CD4-positive, alpha-beta memory T cell (primary cell): ENCODE results near the gene MEGF9. TPM values are rescaled to one million over a fixed set of nuclear protein-coding genes. Genes with fewer than 3 reads are reported as not detected.

Experiments
- CTCF ChIA-PET: fragments of 350-600 bp; sonication (Branson Sonifier 250); formaldehyde crosslinking; loops from one replicate; lab custom pipeline; 2021; ENCODE audit warnings: inconsistent platforms; ENCODE audit not compliant: partially characterized antibody; lab: Charles Lee
- POLR2A ChIA-PET: fragments of 350-600 bp; sonication (Branson Sonifier 250); formaldehyde crosslinking; loops from one replicate; lab custom pipeline; 2021; ENCODE audit not compliant: partially characterized antibody; lab: Charles Lee
- DNase-seq, 5 donors: peaks; one replicate each; pipeline versions ENCODE4 v3.0.0 to v3.0.0-alpha.2; 2020 to 2022; ENCODE audit warnings: mixed read lengths in 1 of 5
- H3K27ac ChIP-seq: one replicate; pipeline ENCODE4 v1.7.0; 2013; ENCODE audit warnings: low read depth, low read length
- H3K27me3 ChIP-seq: 2 replicates; pipeline ENCODE4 v1.7.0; 2013; ENCODE audit warnings: mild to moderate bottlenecking, low read length, moderate library complexity; ENCODE audit not compliant: insufficient read depth
- H3K36me3 ChIP-seq: 2 replicates; pipeline ENCODE4 v1.7.0; 2013; ENCODE audit warnings: mild to moderate bottlenecking, low read length, moderate library complexity; ENCODE audit not compliant: insufficient read depth
- H3K4me1 ChIP-seq: 2 replicates; pipeline ENCODE4 v1.7.0; 2013; ENCODE audit warnings: mild to moderate bottlenecking, low read length, moderate library complexity; ENCODE audit not compliant: insufficient read depth
- H3K4me3 ChIP-seq, 2 donors: one replicate each; pipeline ENCODE4 v1.7.0; 2013; ENCODE audit warnings: low read length in 2 of 2, mild to moderate bottlenecking in 1 of 2
- H3K9me3 ChIP-seq, 2 donors: one replicate each; pipeline ENCODE4 v1.7.0; 2013; ENCODE audit warnings: low read length in 2 of 2, control low read depth in 1 of 2; ENCODE audit not compliant: control insufficient read depth in 1 of 2
- H3K27ac Mint-ChIP-seq, 7 donors: one replicate each; pipeline ENCODE4 v1.8.0; 2020 to 2021; ENCODE audit warnings: mixed read lengths in 7 of 7, mild to moderate bottlenecking in 6 of 7, inconsistent platforms in 3 of 7, moderate library complexity in 3 of 7
- H3K27me3 Mint-ChIP-seq, 2 donors: one replicate each; pipeline ENCODE4 v1.8.0; 2020 to 2021; ENCODE audit warnings: mixed read lengths in 2 of 2
- H3K36me3 Mint-ChIP-seq, 2 donors: one replicate each; pipeline ENCODE4 v1.8.0; 2020 to 2021; ENCODE audit warnings: mixed read lengths in 2 of 2, inconsistent platforms in 1 of 2, mild to moderate bottlenecking in 1 of 2
- H3K4me1 Mint-ChIP-seq, 4 donors: one replicate each; pipeline ENCODE4 v1.8.0; 2020 to 2021; ENCODE audit warnings: mixed read lengths in 4 of 4, mild to moderate bottlenecking in 1 of 4
- H3K4me3 Mint-ChIP-seq, 8 donors: one replicate each; pipeline ENCODE4 v1.8.0; 2020 to 2021; ENCODE audit warnings: mixed read lengths in 8 of 8, mild to moderate bottlenecking in 7 of 8, moderate library complexity in 6 of 8, inconsistent platforms in 3 of 8
- H3K9me3 Mint-ChIP-seq, 8 donors: one replicate each; pipeline ENCODE4 v1.8.0; 2020 to 2021; ENCODE audit warnings: mixed read lengths in 8 of 8, mild to moderate bottlenecking in 5 of 8, inconsistent platforms in 3 of 8, moderate library complexity in 1 of 8
- intact Hi-C: fragments of 100-400 bp; cut with micrococcal nuclease; formaldehyde crosslinking; loops from one replicate; pipeline ENCODE4 v1.15.1; 2023
- polyA plus RNA-seq, 2 donors: library from polyadenylated mRNA; unstranded; fragments of 300-500 nt; fragmentation: Illumina TruSeq; gene quantifications; one replicate each; pipeline ENCODE4 v1.2.3, GENCODE V29; 2021
- total RNA-seq, 2 experiments: library from RNA; stranded (reverse); gene quantifications; one replicate each; pipeline ENCODE4 v1.2.3, GENCODE V29; 2021

MEGF9 gene
- total and polyA plus RNA-seq, 4 experiments from 2014 or later = 5.9 to 14.9 (median 10.5) TPM

GRCh38 chr9:120718316-120718715, 4.0 kb upstream of the MEGF9 start:
- no peaks in the 10 kb centered on the region for H3K36me3 ChIP-seq
- ChIA-PET CTCF (interaction anchor here (1.1 kb wide), 1 partner anchor 37 kb away, joined by 3 read pairs; no protein-coding TSS in a partner anchor), POLR2A (interaction anchor here (1.6 kb wide), 1 partner anchor 12 kb away, joined by 4 read pairs; no protein-coding TSS in a partner anchor)
- H3K27me3 ChIP-seq = no peaks in the 10 kb centered on the region
- peaks cover 11% of the 10 kb centered on the region for H3K4me1 ChIP-seq
- Mint-ChIP-seq H3K36me3 (peaks cover 0 to 3% of the 10 kb centered on the region in 2 donors), H3K27me3 (no peaks in the 10 kb centered on the region), H3K4me1 (peaks cover 3 to 6% (median 4%) of the 10 kb centered on the region in 4 donors), H3K9me3 (no peaks in the 10 kb centered on the region), H3K27ac (no peak overlapping the region), H3K4me3 (no peak overlapping the region)
- H3K4me3 ChIP-seq = no peak overlapping the region
- no peak for DNase-seq
- intact Hi-C loops = no loop called here
- H3K27ac ChIP-seq = no peak overlapping the region
- H3K9me3 ChIP-seq = no peaks in the 10 kb centered on the region

DNA sequence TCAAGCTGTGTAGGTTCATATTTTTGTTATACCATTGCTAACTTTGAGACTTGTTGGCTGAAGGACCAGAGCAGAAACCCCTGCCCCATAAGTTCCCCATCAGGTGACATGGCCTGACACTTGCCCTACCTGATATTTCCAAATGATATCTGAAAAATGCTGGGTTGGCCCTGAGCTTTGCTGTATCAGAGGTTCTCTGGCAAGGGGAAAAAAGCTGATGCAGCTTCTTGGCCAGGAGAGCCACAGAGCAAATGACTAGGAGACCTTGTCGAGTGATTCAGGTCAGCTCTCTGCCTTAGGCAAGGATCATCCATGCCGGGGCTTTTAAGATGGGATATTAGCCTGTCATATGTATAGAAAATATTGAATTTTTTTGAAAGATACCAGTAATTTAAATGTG, 2.9 kb upstream of the MEGF9 start:
- Mint-ChIP-seq H3K4me1 (peaks cover 14 to 18% (median 14%) of the 10 kb centered on the region in 4 donors), H3K36me3 (peaks cover 0 to 4% of the 10 kb centered on the region in 2 donors), H3K4me3 (no peak overlapping the region), H3K27me3 (no peaks in the 10 kb centered on the region), H3K9me3 (no peaks in the 10 kb centered on the region), H3K27ac (no peak overlapping the region)
- ChIA-PET CTCF (no interaction called here), POLR2A (interaction anchor here (1.0 to 1.6 kb wide), 2 partner anchors 11 to 74 kb away, joined by 3 to 4 read pairs; no protein-coding TSS in a partner anchor)
- no peaks in the 10 kb centered on the region for H3K36me3 ChIP-seq
- H3K27me3 ChIP-seq = no peaks in the 10 kb centered on the region
- intact Hi-C loops = no loop called here
- H3K4me1 ChIP-seq = peaks cover 23% of the 10 kb centered on the region
- H3K27ac ChIP-seq = no peak overlapping the region
- no peaks in the 10 kb centered on the region for H3K9me3 ChIP-seq
- H3K4me3 ChIP-seq = no peak overlapping the region
- no peak for DNase-seq

DNA sequence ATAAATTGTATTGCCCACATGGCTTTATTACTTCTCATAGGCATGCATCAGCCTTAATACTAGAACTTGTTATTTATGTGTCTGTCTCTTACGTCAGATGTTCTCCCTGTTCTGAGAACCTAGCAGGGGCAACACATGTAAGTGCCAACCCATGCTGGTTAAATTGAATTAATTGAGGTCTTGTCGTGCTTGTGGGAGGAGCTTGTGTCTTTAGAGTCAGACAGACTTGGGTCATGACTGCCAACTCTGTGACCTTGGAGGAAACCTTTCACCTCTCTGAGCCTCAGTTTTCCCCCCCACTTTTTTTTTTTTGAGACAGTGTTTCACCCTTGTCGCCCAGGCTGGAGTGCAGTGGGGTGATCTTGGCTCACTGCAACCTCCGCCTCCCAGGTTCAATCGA, 2.2 kb upstream of the MEGF9 start:
- H3K4me1 ChIP-seq = peaks cover 30% of the 10 kb centered on the region
- no peaks in the 10 kb centered on the region for H3K27me3 Mint-ChIP-seq
- no peak overlapping the region for H3K4me3 ChIP-seq
- no peaks in the 10 kb centered on the region for H3K9me3 Mint-ChIP-seq
- H3K27ac ChIP-seq = no peak overlapping the region
- no peaks in the 10 kb centered on the region for H3K27me3 ChIP-seq
- peaks cover 19 to 25% (median 21%) of the 10 kb centered on the region in 4 donors for H3K4me1 Mint-ChIP-seq
- H3K9me3 ChIP-seq = no peaks in the 10 kb centered on the region
- ChIA-PET CTCF (interaction anchor here (0.8 kb wide), 1 partner anchor 94 kb away, joined by 3 read pairs; no protein-coding TSS in a partner anchor), POLR2A (no interaction called here)
- H3K36me3 Mint-ChIP-seq = peaks cover 0 to 4% of the 10 kb centered on the region in 2 donors
- no peak for DNase-seq
- intact Hi-C loops = no loop called here
- peak overlapping the region in 5 of 8 donors; percentile 7 to 74 (median 33) for H3K4me3 Mint-ChIP-seq
- H3K36me3 ChIP-seq = no peaks in the 10 kb centered on the region
- H3K27ac Mint-ChIP-seq = peak overlapping the region in 2 of 7 donors; percentile 4 to 16

- peak overlapping the region; percentile 83 to 93 (median 85) for H3K4me3 Mint-ChIP-seq
- H3K36me3 Mint-ChIP-seq = peaks cover 0 to 4% of the 10 kb centered on the region in 2 donors
- POLR2A ChIA-PET = interaction anchor here (0.8 to 1.6 kb wide), 8 partner anchors 9 to 406 kb away, joined by 3 to 7 read pairs (median 4); partner anchors contain the start of genes CNTRL and FBXW2
- no peaks in the 10 kb centered on the region for H3K9me3 Mint-ChIP-seq
- CTCF ChIA-PET = interaction anchor here (0.8 to 1.0 kb wide), 2 partner anchors 93 to 97 kb away, joined by 3 read pairs; no protein-coding TSS in a partner anchor
- H3K4me1 Mint-ChIP-seq = peaks cover 24 to 35% (median 31%) of the 10 kb centered on the region in 4 donors
- H3K27me3 ChIP-seq = no peaks in the 10 kb centered on the region
- H3K27me3 Mint-ChIP-seq = no peaks in the 10 kb centered on the region
- intact Hi-C loops = loop anchor here (2.0 kb wide), 1 partner anchor 97 kb away; no protein-coding TSS in a partner anchor
- no peak for DNase-seq
- peak overlapping the region in 6 of 7 donors; percentile 16 to 93 (median 43) for H3K27ac Mint-ChIP-seq
- no peak overlapping the region for H3K4me3 ChIP-seq
- H3K9me3 ChIP-seq = no peaks in the 10 kb centered on the region
- peaks cover 40% of the 10 kb centered on the region for H3K4me1 ChIP-seq
- H3K36me3 ChIP-seq = no peaks in the 10 kb centered on the region
- H3K27ac ChIP-seq = peak overlapping the region; percentile 72
Measured at GRCh38 chr9:120715389-120715924, 1.2 kb upstream of the MEGF9 start.

DNA sequence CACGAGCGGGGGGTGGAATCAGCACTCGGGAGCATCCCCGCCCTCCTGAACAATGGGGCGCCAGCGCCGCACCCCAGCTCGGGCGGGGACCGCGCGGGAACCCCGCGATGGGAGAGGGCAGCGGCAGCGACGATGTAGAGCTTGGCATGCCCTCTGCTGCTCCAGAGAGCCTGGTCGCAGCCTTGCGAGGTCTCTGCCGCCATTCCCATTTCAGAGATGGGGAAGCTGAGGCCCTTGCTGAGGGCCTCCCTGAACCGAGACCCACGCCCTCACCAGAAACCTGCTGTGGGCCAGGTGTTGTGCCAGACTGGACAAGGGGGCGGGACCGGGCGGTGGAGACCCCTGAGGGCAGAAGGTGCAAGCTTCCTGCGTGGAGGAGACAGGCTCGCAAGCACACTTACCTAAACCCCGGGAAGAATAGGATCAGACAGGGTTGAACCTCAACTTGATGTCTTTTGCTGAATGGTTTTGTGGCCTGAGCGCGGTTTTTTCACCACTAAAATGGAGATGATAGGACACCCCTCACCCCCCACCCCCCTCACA, 647 bp upstream of the MEGF9 start:
- H3K4me1 ChIP-seq = peaks cover 45% of the 10 kb centered on the region
- Mint-ChIP-seq H3K4me1 (peaks cover 25 to 37% (median 33%) of the 10 kb centered on the region in 4 donors), H3K9me3 (no peaks in the 10 kb centered on the region), H3K36me3 (peaks cover 0 to 4% of the 10 kb centered on the region in 2 donors), H3K27me3 (no peaks in the 10 kb centered on the region), H3K27ac (peak overlapping the region in 6 of 7 donors; percentile 22 to 93 (median 66)), H3K4me3 (peak overlapping the region; percentile 83 to 93 (median 85))
- H3K27ac ChIP-seq = peak overlapping the region; percentile 72
- CTCF ChIA-PET = interaction anchor here (0.6 to 1.0 kb wide), 2 partner anchors 96 to 133 kb away, joined by 3 read pairs; no protein-coding TSS in a partner anchor
- POLR2A ChIA-PET = interaction anchor here (0.8 to 1.6 kb wide), 8 partner anchors 9 to 406 kb away, joined by 3 to 7 read pairs (median 4); partner anchors contain the start of genes CNTRL and FBXW2
- peak overlapping the region; percentile 63 to 66 for H3K4me3 ChIP-seq
- no peaks in the 10 kb centered on the region for H3K9me3 ChIP-seq
- intact Hi-C loops = loop anchor here (1.0 to 2.0 kb wide), 2 partner anchors 96 to 135 kb away; partner anchors contain the start of gene CDK5RAP2
- H3K36me3 ChIP-seq = no peaks in the 10 kb centered on the region
- no peaks in the 10 kb centered on the region for H3K27me3 ChIP-seq
- no peak for DNase-seq

DNA sequence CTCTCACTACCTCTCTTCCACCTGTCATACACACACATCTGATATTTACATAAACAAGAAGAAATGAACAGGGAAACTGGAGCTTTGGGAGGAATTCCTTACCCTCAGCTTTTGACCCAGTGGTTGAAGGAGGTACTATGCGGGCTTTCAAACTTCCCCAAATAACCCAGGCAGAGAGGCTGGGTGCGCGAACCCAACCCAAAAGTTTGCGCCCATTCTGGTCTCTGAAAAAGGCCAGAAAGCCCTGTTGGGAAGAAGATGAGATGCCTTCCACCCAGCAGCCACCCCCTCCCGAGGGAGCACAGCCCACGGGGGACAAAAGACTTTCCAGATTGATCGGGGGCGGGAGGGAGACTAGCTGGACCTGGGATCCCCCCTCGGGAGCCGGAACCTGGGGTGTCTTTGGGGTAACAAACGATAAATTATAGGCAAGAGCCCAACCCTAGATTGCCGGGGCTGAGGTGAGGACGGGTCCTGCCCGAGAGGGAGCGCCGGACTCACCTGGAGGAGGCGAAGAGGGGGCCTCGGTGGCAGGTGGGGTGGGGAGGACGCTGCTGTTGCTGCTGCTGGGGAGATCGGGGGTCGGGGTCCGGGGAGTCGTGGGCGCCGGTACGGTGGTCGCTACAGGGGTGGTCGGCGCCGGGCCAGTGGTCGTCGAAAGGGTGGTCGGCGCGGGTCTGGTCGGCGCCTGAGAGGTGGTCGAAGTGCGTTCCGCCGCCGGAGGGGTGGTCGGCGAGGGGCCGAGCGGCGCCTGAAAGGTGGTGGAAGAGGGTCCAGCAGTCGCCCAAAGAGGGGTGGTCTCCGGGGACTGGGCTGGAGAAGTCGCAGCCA, 798 bp downstream of the MEGF9 start:
- H3K9me3 ChIP-seq = no peaks in the 10 kb centered on the region
- ChIA-PET POLR2A (interaction anchor here (1.0 kb wide), 1 partner anchor 79 kb away, joined by 4 read pairs; the partner anchor contains the start of gene FBXW2), CTCF (interaction anchor here (0.8 to 1.6 kb wide), 2 partner anchors 41 to 52 kb away, joined by 3 to 4 read pairs; no protein-coding TSS in a partner anchor)
- H3K36me3 ChIP-seq = no peaks in the 10 kb centered on the region
- H3K4me1 ChIP-seq = peaks cover 55% of the 10 kb centered on the region
- peak overlapping the region; percentile 72 for H3K27ac ChIP-seq
- H3K27me3 ChIP-seq = no peaks in the 10 kb centered on the region
- H3K27me3 Mint-ChIP-seq = no peaks in the 10 kb centered on the region
- peak overlapping the region; percentile 81 to 96 (median 90) for H3K4me3 Mint-ChIP-seq
- peaks cover 27 to 46% (median 37%) of the 10 kb centered on the region in 4 donors for H3K4me1 Mint-ChIP-seq
- DNase-seq = peak in 2 of 5 donors; percentile 14
- intact Hi-C loops = loop anchor here (1.0 to 2.0 kb wide), 2 partner anchors 95 to 133 kb away; partner anchors contain the start of gene CDK5RAP2
- H3K9me3 Mint-ChIP-seq = no peaks in the 10 kb centered on the region
- peak overlapping the region; percentile 82 to 92 (median 88) for H3K27ac Mint-ChIP-seq
- H3K36me3 Mint-ChIP-seq = peaks cover 2 to 4% of the 10 kb centered on the region in 2 donors
- peak overlapping the region; percentile 66 to 84 for H3K4me3 ChIP-seq
